ENCODE measurements around the gene AAMP.

Gene AAMP

DNA sequence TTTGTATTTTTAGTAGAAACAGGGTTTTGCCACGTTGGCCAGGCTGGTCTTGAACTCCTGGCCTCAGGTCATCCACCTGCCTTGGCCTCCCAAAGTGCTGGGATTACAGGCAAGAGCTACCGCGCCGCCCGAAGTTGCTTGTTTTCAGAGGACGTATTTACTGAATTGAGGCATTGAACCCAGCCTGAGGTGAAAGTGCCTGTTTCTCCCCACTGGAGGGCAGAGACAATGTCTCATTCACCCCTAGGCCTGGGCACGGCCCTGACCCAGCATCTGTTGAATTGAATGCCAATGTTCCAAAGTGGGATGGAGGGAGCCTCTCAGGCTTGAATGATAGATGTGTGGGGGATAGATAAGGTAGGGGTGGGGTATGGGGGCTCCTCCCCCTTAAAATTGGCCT is 26.9 kb upstream of the AAMP start:
- no peaks in the 10 kb centered on the region for H3K9me3 ChIP-seq (ENCODE audit: low read length)
- H2AFZ ChIP-seq (ENCODE audit: low read length) = no peak overlapping the region
- no peak overlapping the region for H3K9ac ChIP-seq (ENCODE audit: low read length)
- no peak overlapping the region for H3K4me2 ChIP-seq (ENCODE audit: low read length)
- no peaks in the 10 kb centered on the region for H3K27me3 ChIP-seq (ENCODE audit: insufficient read depth, low read length)
- H4K20me1 ChIP-seq (ENCODE audit: insufficient read depth, low read length) = no peaks in the 10 kb centered on the region
- H3F3A ChIP-seq (ENCODE audit: insufficient read depth, low read length) = no peaks in the 10 kb centered on the region
- TF ChIP-seq, protein P1, sequence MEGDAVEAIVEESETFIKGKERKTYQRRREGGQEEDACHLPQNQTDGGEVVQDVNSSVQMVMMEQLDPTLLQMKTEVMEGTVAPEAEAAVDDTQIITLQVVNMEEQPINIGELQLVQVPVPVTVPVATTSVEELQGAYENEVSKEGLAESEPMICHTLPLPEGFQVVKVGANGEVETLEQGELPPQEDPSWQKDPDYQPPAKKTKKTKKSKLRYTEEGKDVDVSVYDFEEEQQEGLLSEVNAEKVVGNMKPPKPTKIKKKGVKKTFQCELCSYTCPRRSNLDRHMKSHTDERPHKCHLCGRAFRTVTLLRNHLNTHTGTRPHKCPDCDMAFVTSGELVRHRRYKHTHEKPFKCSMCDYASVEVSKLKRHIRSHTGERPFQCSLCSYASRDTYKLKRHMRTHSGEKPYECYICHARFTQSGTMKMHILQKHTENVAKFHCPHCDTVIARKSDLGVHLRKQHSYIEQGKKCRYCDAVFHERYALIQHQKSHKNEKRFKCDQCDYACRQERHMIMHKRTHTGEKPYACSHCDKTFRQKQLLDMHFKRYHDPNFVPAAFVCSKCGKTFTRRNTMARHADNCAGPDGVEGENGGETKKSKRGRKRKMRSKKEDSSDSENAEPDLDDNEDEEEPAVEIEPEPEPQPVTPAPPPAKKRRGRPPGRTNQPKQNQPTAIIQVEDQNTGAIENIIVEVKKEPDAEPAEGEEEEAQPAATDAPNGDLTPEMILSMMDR (IDR thresholded peaks at IDR 0.05; ENCODE audit: low read length) = no peak; the same call in 1 of the 2 replicates
- TF ChIP-seq EZH2 (IDR thresholded peaks at IDR 0.05; ENCODE audit: borderline replicate concordance, low read length) = no peak
- no peaks in the 10 kb centered on the region for H3K36me3 ChIP-seq (ENCODE audit: insufficient read depth, low read length)
- H3K4me1 ChIP-seq (ENCODE audit: insufficient read depth, low read length, severe bottlenecking) = peaks cover 11% of the 10 kb centered on the region
- no peak overlapping the region for H3K4me3 ChIP-seq (ENCODE audit: low read depth, low read length, poor library complexity, severe bottlenecking)
- no peak overlapping the region for H3K27ac ChIP-seq (ENCODE audit: low read depth, low read length, poor library complexity, severe bottlenecking)
- no peaks in the 10 kb centered on the region for H3K9me2 ChIP-seq (ENCODE audit: low read depth, low read length)
- H3K79me2 ChIP-seq (ENCODE audit: insufficient read depth, low read length) = no peaks in the 10 kb centered on the region

GRCh38 chr2:218296200-218296599 is 26.3 kb upstream of the AAMP start:
- Histone ChIP-seq H3K4me2 (ENCODE audit: low read length) (no peak overlapping the region), H3K9me3 (ENCODE audit: low read length) (no peaks in the 10 kb centered on the region), H3K9ac (ENCODE audit: low read length) (no peak overlapping the region), H3K9me2 (ENCODE audit: low read depth, low read length) (no peaks in the 10 kb centered on the region), H3K4me3 (ENCODE audit: low read depth, low read length, poor library complexity, severe bottlenecking) (no peak overlapping the region), H4K20me1 (ENCODE audit: insufficient read depth, low read length) (no peaks in the 10 kb centered on the region), H3K27ac (ENCODE audit: low read depth, low read length, poor library complexity, severe bottlenecking) (no peak overlapping the region), H3K27me3 (ENCODE audit: insufficient read depth, low read length) (no peaks in the 10 kb centered on the region), H3F3A (ENCODE audit: insufficient read depth, low read length) (no peaks in the 10 kb centered on the region), H2AFZ (ENCODE audit: low read length) (no peak overlapping the region), H3K36me3 (ENCODE audit: insufficient read depth, low read length) (no peaks in the 10 kb centered on the region), H3K79me2 (ENCODE audit: insufficient read depth, low read length) (no peaks in the 10 kb centered on the region), H3K4me1 (ENCODE audit: insufficient read depth, low read length, severe bottlenecking) (peaks cover 18% of the 10 kb centered on the region)
- TF ChIP-seq, protein P1 (IDR thresholded peaks at IDR 0.05; ENCODE audit: low read length) = no peak
- no peak for TF ChIP-seq EZH2 (IDR thresholded peaks at IDR 0.05; ENCODE audit: borderline replicate concordance, low read length)

GRCh38 chr2:218295029-218295428 is 25.1 kb upstream of the AAMP start:
- H4K20me1 ChIP-seq (ENCODE audit: insufficient read depth, low read length) = no peaks in the 10 kb centered on the region
- no peaks in the 10 kb centered on the region for H3F3A ChIP-seq (ENCODE audit: insufficient read depth, low read length)
- no peak overlapping the region for H2AFZ ChIP-seq (ENCODE audit: low read length)
- H3K9me3 ChIP-seq (ENCODE audit: low read length) = no peaks in the 10 kb centered on the region
- no peaks in the 10 kb centered on the region for H3K27me3 ChIP-seq (ENCODE audit: insufficient read depth, low read length)
- H3K4me1 ChIP-seq (ENCODE audit: insufficient read depth, low read length, severe bottlenecking) = peaks cover 28% of the 10 kb centered on the region
- no peak overlapping the region for H3K4me3 ChIP-seq (ENCODE audit: low read depth, low read length, poor library complexity, severe bottlenecking)
- no peaks in the 10 kb centered on the region for H3K36me3 ChIP-seq (ENCODE audit: insufficient read depth, low read length)
- TF ChIP-seq EZH2 (IDR thresholded peaks at IDR 0.05; ENCODE audit: borderline replicate concordance, low read length) = no peak
- TF ChIP-seq, protein P1 (IDR thresholded peaks at IDR 0.05; ENCODE audit: low read length) = no peak
- no peak overlapping the region for H3K27ac ChIP-seq (ENCODE audit: low read depth, low read length, poor library complexity, severe bottlenecking)
- H3K9me2 ChIP-seq (ENCODE audit: low read depth, low read length) = no peaks in the 10 kb centered on the region
- no peak overlapping the region for H3K9ac ChIP-seq (ENCODE audit: low read length)
- H3K79me2 ChIP-seq (ENCODE audit: insufficient read depth, low read length) = no peaks in the 10 kb centered on the region
- no peak overlapping the region for H3K4me2 ChIP-seq (ENCODE audit: low read length)
